ENCODE measurements around the gene GSTP1. TPM values are rescaled to one million over a fixed set of nuclear protein-coding genes. Genes with fewer than 3 reads are reported as not detected.
A peak's percentile ranks its signal among the peaks of the same experiment; 100 is the strongest.

GSTP1 gene
- total and polyA plus RNA-seq, 9 of the 15 experiments (the other 6 are each of a cell fraction or from before 2014, with no cell fraction given) = 592 to 2,150 (median 1,204) TPM

GRCh38 chr11:67576735-67577475, 6.7 kb upstream of the GSTP1 start (continued):
- TF ChIP-seq CTCF (IDR thresholded peaks at IDR 0.05 in 2 of 3, conservative IDR thresholded peaks at IDR 0.05 in 1 of 3; ENCODE audit: insufficient read depth in 2 of 3, low read depth in 1 of 3, low read length in 3 of 3) (peak; percentile 66 to 85 (median 66)), HMGN3 (IDR thresholded peaks at IDR 0.05; ENCODE audit: borderline replicate concordance, extremely low read depth, insufficient read length, low read depth, low read length) (no peak), RAD21 (CRISPR knock-in tag; conservative IDR thresholded peaks at IDR 0.05 in 1 of 2, IDR thresholded peaks at IDR 0.05 in 1 of 2) (peak; percentile 39 to 69), ARHGAP35 (IDR thresholded peaks at IDR 0.05; ENCODE audit: partially characterized antibody) (no peak), MAFK (IDR thresholded peaks at IDR 0.05; ENCODE audit: low read length) (no peak), MYC (IDR thresholded peaks at IDR 0.05; ENCODE audit: low read depth, low read length) (no peak), MYC (CRISPR knock-in tag; IDR thresholded peaks at IDR 0.05; ENCODE audit: borderline replicate concordance, low read depth) (no peak), MEIS2 (IDR thresholded peaks at IDR 0.05; ENCODE audit: partially characterized antibody) (peak; percentile 28), TAF1 (IDR thresholded peaks at IDR 0.05; ENCODE audit: control insufficient read depth, extremely low read depth, insufficient read depth, low read length, severe bottlenecking) (no peak), C11orf30 (IDR thresholded peaks at IDR 0.05; ENCODE audit: low read depth) (no peak)
- TF ChIP-seq, protein P1, sequence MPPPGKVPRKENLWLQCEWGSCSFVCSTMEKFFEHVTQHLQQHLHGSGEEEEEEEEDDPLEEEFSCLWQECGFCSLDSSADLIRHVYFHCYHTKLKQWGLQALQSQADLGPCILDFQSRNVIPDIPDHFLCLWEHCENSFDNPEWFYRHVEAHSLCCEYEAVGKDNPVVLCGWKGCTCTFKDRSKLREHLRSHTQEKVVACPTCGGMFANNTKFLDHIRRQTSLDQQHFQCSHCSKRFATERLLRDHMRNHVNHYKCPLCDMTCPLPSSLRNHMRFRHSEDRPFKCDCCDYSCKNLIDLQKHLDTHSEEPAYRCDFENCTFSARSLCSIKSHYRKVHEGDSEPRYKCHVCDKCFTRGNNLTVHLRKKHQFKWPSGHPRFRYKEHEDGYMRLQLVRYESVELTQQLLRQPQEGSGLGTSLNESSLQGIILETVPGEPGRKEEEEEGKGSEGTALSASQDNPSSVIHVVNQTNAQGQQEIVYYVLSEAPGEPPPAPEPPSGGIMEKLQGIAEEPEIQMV (tag; conservative IDR thresholded peaks at IDR 0.05; ENCODE audit: low read depth) = no peak
- TF ChIP-seq, protein P2, sequence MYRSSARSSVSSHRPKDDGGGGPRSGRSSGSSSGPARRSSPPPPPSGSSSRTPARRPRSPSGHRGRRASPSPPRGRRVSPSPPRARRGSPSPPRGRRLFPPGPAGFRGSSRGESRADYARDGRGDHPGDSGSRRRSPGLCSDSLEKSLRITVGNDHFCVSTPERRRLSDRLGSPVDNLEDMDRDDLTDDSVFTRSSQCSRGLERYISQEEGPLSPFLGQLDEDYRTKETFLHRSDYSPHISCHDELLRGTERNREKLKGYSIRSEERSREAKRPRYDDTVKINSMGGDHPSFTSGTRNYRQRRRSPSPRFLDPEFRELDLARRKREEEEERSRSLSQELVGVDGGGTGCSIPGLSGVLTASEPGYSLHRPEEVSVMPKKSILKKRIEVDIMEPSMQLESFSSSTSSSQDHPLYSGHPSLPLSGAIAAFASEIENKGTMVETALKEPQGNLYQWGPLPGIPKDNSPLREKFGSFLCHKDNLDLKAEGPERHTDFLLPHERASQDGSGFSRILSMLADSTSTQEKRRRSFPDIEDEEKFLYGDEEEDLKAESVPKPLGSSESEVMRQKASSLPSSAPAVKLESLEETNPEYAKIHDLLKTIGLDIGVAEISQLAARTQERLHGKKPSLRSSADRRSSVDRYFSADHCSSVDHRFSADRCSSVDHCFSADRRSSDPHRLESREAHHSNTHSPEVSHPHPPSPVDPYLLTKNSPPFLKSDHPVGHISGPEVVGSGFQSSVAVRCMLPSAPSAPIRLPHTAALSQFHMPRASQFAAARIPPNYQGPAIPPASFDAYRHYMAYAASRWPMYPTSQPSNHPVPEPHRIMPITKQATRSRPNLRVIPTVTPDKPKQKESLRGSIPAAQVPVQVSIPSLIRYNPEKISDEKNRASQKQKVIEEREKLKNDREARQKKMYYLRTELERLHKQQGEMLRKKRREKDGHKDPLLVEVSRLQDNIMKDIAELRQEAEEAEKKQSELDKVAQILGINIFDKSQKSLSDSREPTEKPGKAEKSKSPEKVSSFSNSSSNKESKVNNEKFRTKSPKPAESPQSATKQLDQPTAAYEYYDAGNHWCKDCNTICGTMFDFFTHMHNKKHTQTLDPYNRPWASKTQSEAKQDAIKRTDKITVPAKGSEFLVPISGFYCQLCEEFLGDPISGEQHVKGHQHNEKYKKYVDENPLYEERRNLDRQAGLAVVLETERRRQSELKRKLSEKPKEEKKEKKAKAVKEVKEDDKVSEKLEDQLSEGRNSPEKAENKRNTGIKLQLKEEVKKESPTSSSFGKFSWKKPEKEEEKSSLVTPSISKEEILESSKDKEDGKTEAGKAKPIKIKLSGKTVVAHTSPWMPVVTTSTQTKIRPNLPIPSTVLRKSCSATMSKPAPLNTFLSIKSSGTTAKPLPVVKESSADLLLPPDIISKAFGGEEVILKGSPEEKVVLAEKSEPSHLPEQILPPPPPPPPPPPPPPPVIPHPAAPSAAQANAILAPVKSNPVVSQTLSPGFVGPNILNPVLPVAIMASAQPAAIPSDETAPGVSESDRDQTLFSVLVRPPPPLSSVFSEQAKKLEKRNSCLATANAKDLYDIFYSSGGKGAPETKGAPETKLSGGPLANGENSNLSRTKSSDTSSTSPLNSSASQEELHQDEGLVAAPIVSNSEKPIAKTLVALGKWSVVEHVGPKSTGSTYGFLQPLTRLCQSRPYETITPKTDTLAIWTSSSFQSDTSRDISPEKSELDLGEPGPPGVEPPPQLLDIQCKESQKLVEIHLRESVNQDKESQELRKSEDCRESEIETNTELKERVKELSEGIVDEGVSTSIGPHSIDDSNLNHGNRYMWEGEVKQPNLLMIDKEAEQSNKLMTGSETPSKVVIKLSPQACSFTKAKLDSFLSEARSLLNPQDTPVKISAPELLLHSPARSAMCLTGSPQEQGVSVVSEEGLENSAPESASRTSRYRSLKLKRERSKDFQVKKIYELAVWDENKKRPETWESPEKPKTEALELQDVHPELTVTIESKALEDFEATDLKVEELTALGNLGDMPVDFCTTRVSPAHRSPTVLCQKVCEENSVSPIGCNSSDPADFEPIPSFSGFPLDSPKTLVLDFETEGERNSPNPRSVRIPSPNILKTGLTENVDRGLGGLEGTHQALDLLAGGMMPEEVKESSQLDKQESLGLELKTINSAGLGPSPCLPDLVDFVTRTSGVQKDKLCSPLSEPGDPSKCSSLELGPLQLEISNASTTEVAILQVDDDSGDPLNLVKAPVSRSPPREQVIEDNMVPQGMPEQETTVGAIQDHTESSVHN (IDR thresholded peaks at IDR 0.05; ENCODE audit: borderline replicate concordance in 1 of 2, low read depth in 1 of 2) = no peak
